HG03520 (cell line): ENCODE results near the gene CACNA1C.

ENCODE experiments used
- ATAC-seq: cut with Tn5 transposase; IDR thresholded peaks from one replicate; pipeline ENCODE4 v1.9.1; 2021; ENCODE audit warnings: mild to moderate bottlenecking, moderate library complexity; ENCODE audit not compliant: unreplicated experiment

CACNA1C gene

GRCh38 chr12:2461645-2462044 lies 408.9 kb downstream of the CACNA1C start:
- no peak for ATAC-seq

GRCh38 chr12:2462087-2462486 lies 409.3 kb downstream of the CACNA1C start:
- no peak for ATAC-seq

- no peak for ATAC-seq
Measured at GRCh38 chr12:2463719-2464118, 410.9 kb downstream of the CACNA1C start.

GRCh38 chr12:2465681-2466080 lies 412.9 kb downstream of the CACNA1C start:
- ATAC-seq: no peak

GRCh38 chr12:2466211-2466610 lies 413.4 kb downstream of the CACNA1C start:
- no peak for ATAC-seq

- no peak for ATAC-seq
Measured at GRCh38 chr12:2467447-2468195, 414.8 kb downstream of the CACNA1C start.

GRCh38 chr12:2475984-2476383 lies 423.2 kb downstream of the CACNA1C start:
- no peak for ATAC-seq

- ATAC-seq: no peak
Measured at GRCh38 chr12:2477009-2477766, 424.4 kb downstream of the CACNA1C start.

GRCh38 chr12:2479851-2480535 lies 427.2 kb downstream of the CACNA1C start:
- no peak for ATAC-seq

GRCh38 chr12:2481346-2481745 lies 428.6 kb downstream of the CACNA1C start:
- ATAC-seq: no peak

- ATAC-seq: no peak
Measured at GRCh38 chr12:2481951-2482350, 429.2 kb downstream of the CACNA1C start.

- no peak for ATAC-seq
Measured at GRCh38 chr12:2482938-2483660, 430.3 kb downstream of the CACNA1C start.

- ATAC-seq: no peak
Measured at GRCh38 chr12:2483713-2484112, 430.9 kb downstream of the CACNA1C start.

GRCh38 chr12:2484141-2484776 lies 431.5 kb downstream of the CACNA1C start:
- ATAC-seq: no peak

GRCh38 chr12:2485681-2486080 lies 432.9 kb downstream of the CACNA1C start:
- no peak for ATAC-seq

- no peak for ATAC-seq
Measured at GRCh38 chr12:2486796-2487195, 434.0 kb downstream of the CACNA1C start.

GRCh38 chr12:2487278-2487677 lies 434.5 kb downstream of the CACNA1C start:
- no peak for ATAC-seq

GRCh38 chr12:2488131-2488530 lies 435.3 kb downstream of the CACNA1C start:
- ATAC-seq: no peak

- no peak for ATAC-seq
Measured at GRCh38 chr12:2488596-2488995, 435.8 kb downstream of the CACNA1C start.

- ATAC-seq: no peak
Measured at GRCh38 chr12:2489275-2489674, 436.5 kb downstream of the CACNA1C start.

GRCh38 chr12:2490831-2491230 lies 438.0 kb downstream of the CACNA1C start:
- ATAC-seq: no peak
